Measurements from ENCODE around the gene SLC15A4. TPM values are rescaled to one million over a fixed set of nuclear protein-coding genes. Genes with fewer than 3 reads are reported as not detected.

SLC15A4 gene
- total RNA-seq (2012; rRNA removed) (21.4 and 21.9 TPM in 2 replicates), polyA plus RNA-seq (2012; rRNA removed) (14.3 and 15.4 TPM in 2 replicates), Bru-seq, nascent RNA (percentile 77 among the genes with signal in this experiment), BruChase-seq, experiment 1, labeled RNA remaining after a 6-hour chase (percentile 66 among the genes with signal in this experiment), BruChase-seq, experiment 2, labeled RNA remaining after a 2-hour chase (percentile 60 among the genes with signal in this experiment)
- polyA plus RNA-seq (2012; cell fraction: cytosol; rRNA removed), result 7.8 and 12.7 TPM in 2 replicates
- polyA plus RNA-seq (2012; cell fraction: nucleus; rRNA removed; ENCODE audit: low replicate concordance), result 15.4 and 31.6 TPM in 2 replicates
- long read RNA-seq, transcript SLC15A4-201 (8 exons, 2,779 nt), result major isoform, 66 of 83 reads
- long read RNA-seq, transcript SLC15A4-204 (7 exons, 2,402 nt), result minor isoform, 7 of 83 reads
- long read RNA-seq, partial matches to known transcripts, result 4 of 83 reads
- long read RNA-seq, other reads (novel, unspliced or antisense), result 6 of 83 reads

DNA sequence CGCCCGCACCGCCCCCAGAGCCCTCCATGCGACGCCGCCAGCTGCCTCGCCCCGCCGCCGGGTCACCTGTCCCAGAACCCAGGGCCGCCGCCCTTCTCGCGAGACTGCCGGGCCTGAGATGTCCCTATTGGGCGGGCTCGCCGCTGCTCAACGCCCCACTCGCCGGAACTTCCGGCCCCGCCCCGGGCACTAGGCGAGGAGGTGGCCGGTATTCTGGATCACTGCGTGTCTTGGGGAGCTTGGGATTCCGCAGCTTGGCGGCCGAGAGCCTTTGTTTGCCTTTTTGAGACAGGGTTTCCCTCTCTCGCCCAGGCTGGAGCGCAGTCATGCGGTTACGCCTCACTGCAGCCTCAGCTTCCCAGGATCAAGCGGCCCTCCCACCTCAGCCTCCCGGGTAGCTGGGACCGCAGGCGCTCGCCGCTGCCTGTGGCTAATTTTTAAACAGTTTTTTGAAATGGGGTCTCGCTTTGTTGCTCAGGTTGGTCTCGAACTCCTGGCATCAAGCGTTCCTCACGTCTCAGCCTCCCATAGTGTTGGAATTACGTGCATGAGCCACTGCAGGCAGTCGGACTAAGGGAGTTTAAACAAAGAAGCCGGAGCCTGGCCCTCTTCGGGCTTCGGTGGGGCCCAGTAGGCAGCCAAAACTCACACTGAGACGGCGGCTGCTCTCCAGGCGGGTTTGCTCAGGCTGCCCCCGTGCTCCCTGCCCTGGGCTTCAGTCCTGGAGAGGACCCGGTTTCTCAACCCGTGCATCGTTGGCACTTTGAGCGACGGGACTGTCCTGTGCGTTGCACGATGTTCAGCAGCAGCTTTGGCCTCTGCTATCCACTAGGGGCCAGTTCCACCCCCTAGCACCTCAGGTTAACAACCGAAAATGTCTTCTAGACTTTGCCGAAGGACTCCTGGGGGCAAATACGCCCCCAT lies at the start of gene SLC15A4:
Gene SLC15A4 (minus strand): TSS at position 43 of the 924 bp plus-strand sequence. CDS start 15 bp downstream, at position 28.
- Histone ChIP-seq H4K91ac (ENCODE audit: insufficient read depth, low read depth, low read length) (peak within 1 kb of the TSS; percentile 74), H2BK15ac (ENCODE audit: low read depth, low read length) (no peak within 1 kb of the TSS), H2AK5ac (ENCODE audit: low read depth, low read length) (peak within 1 kb of the TSS; percentile 90), H3K56ac (ENCODE audit: extremely low read depth, insufficient read depth, low read length) (peak within 1 kb of the TSS; percentile 87), H3K4ac (ENCODE audit: low read depth, low read length) (peak within 1 kb of the TSS; percentile 97), H3K9me1 (ENCODE audit: insufficient read depth, low read length) (no peaks in the 10 kb centered on the region; the same call in 1 of the 2 replicates), H2BK120ac (ENCODE audit: low read depth, low read length) (no peak within 1 kb of the TSS), H2AFZ (replicated peaks; ENCODE audit: low read length, poor library complexity) (peak within 1 kb of the TSS; percentile 96), H3K18ac (ENCODE audit: low read depth, low read length) (peak within 1 kb of the TSS; percentile 43), H3K4me3 (ENCODE audit: insufficient read depth, low read depth, low read length) (peak within 1 kb of the TSS; percentile 73), H4K20me1 (ENCODE audit: insufficient read depth, low read length) (no peaks in the 10 kb centered on the region), H3K4me1 (ENCODE audit: control insufficient read depth, insufficient read depth, low read length) (peaks cover 3% of the 10 kb centered on the region; the same call in 1 of the 2 replicates), H3K9me3 (ENCODE audit: control insufficient read depth, insufficient read depth, low read length) (no peaks in the 10 kb centered on the region; the same call in 1 of the 2 replicates), H3K14ac (replicated peaks; ENCODE audit: low read depth, low read length) (peak within 1 kb of the TSS; percentile 98), H2AK9ac (replicated peaks; ENCODE audit: low read depth, low read length, poor library complexity) (peak within 1 kb of the TSS; percentile 96), H3K27me3 (ENCODE audit: control insufficient read depth, insufficient read depth, low read length) (no peaks in the 10 kb centered on the region), H3K23ac (ENCODE audit: low read depth, low read length) (peak within 1 kb of the TSS; percentile 93), H3K9ac (ENCODE audit: low read depth, low read length) (peak within 1 kb of the TSS; percentile 97), H4K8ac (ENCODE audit: low read depth in 2 of 2, low read length in 2 of 2) (peak within 1 kb of the TSS; percentile 98 to 99), H2BK20ac (ENCODE audit: low read depth, low read length) (no peak within 1 kb of the TSS), H3K36me3 (ENCODE audit: control insufficient read depth, insufficient read depth, low read length) (0 out of 2 replicates have a peak, but pooled peaks cover 5% of the 10 kb centered on the region), H2BK5ac (ENCODE audit: low read depth, low read length, poor library complexity, severe bottlenecking) (peak within 1 kb of the TSS; percentile 81), H3K4me2 (ENCODE audit: low read depth, low read length) (peak within 1 kb of the TSS; percentile 89), H4K5ac (ENCODE audit: low read depth, low read length) (peak within 1 kb of the TSS; percentile 89), H3K27ac (ENCODE audit: insufficient read depth, low read length) (peak within 1 kb of the TSS; percentile 92), H3K79me1 (ENCODE audit: low read depth in 1 of 2, low read length in 2 of 2) (peaks cover 11 to 34% of the 10 kb centered on the region in 2 experiments)
- DNase-seq (peak; percentile 84), ATAC-seq (ENCODE audit: low read depth) (peak; percentile 98)
- TSS peak; percentile 86 for BruUV-seq (replicated peaks)
- 7% methylated on average over 24 of the region's 63 CpGs; no CpG with 5 or more reads in 1 of the 2 experiments for WGBS, 2 experiments (ENCODE audit: extremely low coverage in 2 of 2, insufficient read length in 1 of 2)
- in situ Hi-C loops (cut with MboI; ENCODE audit: low sequenced_read_pairs) (no loop called here), dilution Hi-C loops (cut with HindIII; ENCODE audit: low sequenced_read_pairs, unreplicated experiment) (no loop called here), intact Hi-C loops (cut with micrococcal nuclease) (no loop called here)
- TF ChIP-seq, protein P1, sequence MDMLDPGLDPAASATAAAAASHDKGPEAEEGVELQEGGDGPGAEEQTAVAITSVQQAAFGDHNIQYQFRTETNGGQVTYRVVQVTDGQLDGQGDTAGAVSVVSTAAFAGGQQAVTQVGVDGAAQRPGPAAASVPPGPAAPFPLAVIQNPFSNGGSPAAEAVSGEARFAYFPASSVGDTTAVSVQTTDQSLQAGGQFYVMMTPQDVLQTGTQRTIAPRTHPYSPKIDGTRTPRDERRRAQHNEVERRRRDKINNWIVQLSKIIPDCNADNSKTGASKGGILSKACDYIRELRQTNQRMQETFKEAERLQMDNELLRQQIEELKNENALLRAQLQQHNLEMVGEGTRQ (IDR thresholded peaks at IDR 0.05; ENCODE audit: low read depth, low read length), result peak; percentile 70
- TF ChIP-seq MXI1 (IDR thresholded peaks at IDR 0.05; ENCODE audit: borderline replicate concordance, low read depth, low read length) (peak; percentile 41; the same call in 1 of the 2 replicates), POLR2A (IDR thresholded peaks at IDR 0.05; ENCODE audit: low read depth, low read length) (peak; percentile 83), RAD21 (IDR thresholded peaks at IDR 0.05; ENCODE audit: low read length) (no peak), MAZ (IDR thresholded peaks at IDR 0.05; ENCODE audit: borderline replicate concordance, low read depth, low read length) (peak; percentile 94; the same call in 1 of the 2 replicates), FOS (IDR thresholded peaks at IDR 0.05; ENCODE audit: low read depth, low read length) (no peak)
- TF ChIP-seq, protein P2, sequence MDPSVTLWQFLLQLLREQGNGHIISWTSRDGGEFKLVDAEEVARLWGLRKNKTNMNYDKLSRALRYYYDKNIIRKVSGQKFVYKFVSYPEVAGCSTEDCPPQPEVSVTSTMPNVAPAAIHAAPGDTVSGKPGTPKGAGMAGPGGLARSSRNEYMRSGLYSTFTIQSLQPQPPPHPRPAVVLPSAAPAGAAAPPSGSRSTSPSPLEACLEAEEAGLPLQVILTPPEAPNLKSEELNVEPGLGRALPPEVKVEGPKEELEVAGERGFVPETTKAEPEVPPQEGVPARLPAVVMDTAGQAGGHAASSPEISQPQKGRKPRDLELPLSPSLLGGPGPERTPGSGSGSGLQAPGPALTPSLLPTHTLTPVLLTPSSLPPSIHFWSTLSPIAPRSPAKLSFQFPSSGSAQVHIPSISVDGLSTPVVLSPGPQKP (IDR thresholded peaks at IDR 0.05; ENCODE audit: borderline replicate concordance, low read depth, low read length), result no peak
- TF ChIP-seq, protein P3, sequence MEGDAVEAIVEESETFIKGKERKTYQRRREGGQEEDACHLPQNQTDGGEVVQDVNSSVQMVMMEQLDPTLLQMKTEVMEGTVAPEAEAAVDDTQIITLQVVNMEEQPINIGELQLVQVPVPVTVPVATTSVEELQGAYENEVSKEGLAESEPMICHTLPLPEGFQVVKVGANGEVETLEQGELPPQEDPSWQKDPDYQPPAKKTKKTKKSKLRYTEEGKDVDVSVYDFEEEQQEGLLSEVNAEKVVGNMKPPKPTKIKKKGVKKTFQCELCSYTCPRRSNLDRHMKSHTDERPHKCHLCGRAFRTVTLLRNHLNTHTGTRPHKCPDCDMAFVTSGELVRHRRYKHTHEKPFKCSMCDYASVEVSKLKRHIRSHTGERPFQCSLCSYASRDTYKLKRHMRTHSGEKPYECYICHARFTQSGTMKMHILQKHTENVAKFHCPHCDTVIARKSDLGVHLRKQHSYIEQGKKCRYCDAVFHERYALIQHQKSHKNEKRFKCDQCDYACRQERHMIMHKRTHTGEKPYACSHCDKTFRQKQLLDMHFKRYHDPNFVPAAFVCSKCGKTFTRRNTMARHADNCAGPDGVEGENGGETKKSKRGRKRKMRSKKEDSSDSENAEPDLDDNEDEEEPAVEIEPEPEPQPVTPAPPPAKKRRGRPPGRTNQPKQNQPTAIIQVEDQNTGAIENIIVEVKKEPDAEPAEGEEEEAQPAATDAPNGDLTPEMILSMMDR (conservative IDR thresholded peaks at IDR 0.05; ENCODE audit: low read depth, low read length), result peak; percentile 2; the same call in 1 of the 2 replicates
- POLR2A ChIA-PET (ENCODE audit: unreplicated experiment), result no interaction called here
- CTCF ChIA-PET, result no interaction called here

Measured in IMR-90 (cell line).